Panc1 (cell line): ENCODE results near the gene CD177. TPM values are rescaled to one million over a fixed set of nuclear protein-coding genes. Genes with fewer than 3 reads are reported as not detected.
"Not testable (repeated sequence)": the region's sequence is repeated elsewhere in the genome, so short reads cannot be mapped to it uniquely, and the experiment has no call there.

ENCODE experiments used
- ATAC-seq: fragments of 200-7000 bp; cut with Tn5 transposase; 2 replicates; pipeline ENCODE4 v1.9.1; 2020; ENCODE audit warnings: mild to moderate bottlenecking, moderate library complexity
- BruUV-seq: library from RNA; stranded (reverse); fragments of 400-500 nt; replicated peaks from 2 replicates; lab custom pipeline; 2021; lab: Mats Ljungman, UMichigan
- CTCF ChIA-PET: fragments of 300-600 bp; sonication (Branson Sonifier 250); formaldehyde crosslinking; loops from one replicate; lab custom pipeline; 2022; ENCODE audit warnings: antibody characterized with exemption; lab: Charles Lee
- POLR2A ChIA-PET: fragments of 300-600 bp; sonication (Branson Sonifier 250); formaldehyde crosslinking; loops from one replicate; lab custom pipeline; 2022; ENCODE audit warnings: antibody characterized with exemption; lab: Charles Lee
- DNase-seq: peaks from one replicate; pipeline ENCODE4 v3.0.0-alpha.2; 2010; ENCODE audit warnings: low read depth, low spot score
- H3K27ac ChIP-seq: 2 replicates; pipeline ENCODE4 v1.5.1; 2011; ENCODE audit warnings: mild to moderate bottlenecking, low read length, inconsistent platforms
- H3K27me3 ChIP-seq: fragments of 200-500 bp; sonication (Bioruptor generic); 2 replicates; pipeline ENCODE4 v1.6.0; 2014; ENCODE audit warnings: low read length, inconsistent platforms; ENCODE audit not compliant: control insufficient read depth, insufficient read depth
- H3K36me3 ChIP-seq: fragments of 200-500 bp; sonication (Bioruptor generic); 2 replicates; pipeline ENCODE4 v1.5.1; 2014; ENCODE audit warnings: inconsistent platforms, mild to moderate bottlenecking, low read length, moderate library complexity; ENCODE audit not compliant: control insufficient read depth, insufficient read depth
- H3K4me1 ChIP-seq: 2 replicates; pipeline ENCODE4 v1.5.1; 2011; ENCODE audit warnings: inconsistent platforms, mild to moderate bottlenecking, low read length, moderate library complexity; ENCODE audit not compliant: control insufficient read depth, insufficient read depth
- H3K4me3 ChIP-seq, 2 experiments: 2 replicates each; pipeline ENCODE4 v1.5.1; 2011 to 2012; ENCODE audit warnings: low read depth in 2 of 2, low read length in 2 of 2, mild to moderate bottlenecking in 2 of 2, inconsistent platforms in 1 of 2, moderate library complexity in 1 of 2
- H3K9me3 ChIP-seq: fragments of 200-500 bp; sonication (Bioruptor generic); 2 replicates; pipeline ENCODE4 v1.5.1; 2014; ENCODE audit warnings: low read depth, mild to moderate bottlenecking, inconsistent platforms, low read length, moderate library complexity; ENCODE audit not compliant: control insufficient read depth, insufficient read depth
- POLR2AphosphoS5 ChIP-seq: IDR thresholded peaks from 2 replicates; pipeline ENCODE4 v1.6.1; 2012; ENCODE audit warnings: mild to moderate bottlenecking, low read depth, low read length, moderate library complexity
- SIN3A ChIP-seq: IDR thresholded peaks from 2 replicates; pipeline ENCODE4 v1.6.1; 2012; ENCODE audit warnings: low read depth, mild to moderate bottlenecking, low read length, moderate library complexity, borderline replicate concordance; ENCODE audit not compliant: insufficient read depth
- TCF7L2 ChIP-seq: IDR thresholded peaks from 2 replicates; pipeline ENCODE4 v1.6.1; 2011; ENCODE audit warnings: mild to moderate bottlenecking, low read depth, low read length, inconsistent platforms
- in situ Hi-C: cut with HindIII; loops from 2 replicates; pipeline ENCODE4 v1.10.0; 2016; ENCODE audit warnings: low sequenced_read_pairs, low pct_unique_long_range_greater_than_20kb
- intact Hi-C: fragments of 100-400 bp; cut with micrococcal nuclease; formaldehyde crosslinking; loops from one replicate; pipeline ENCODE4 v1.10.0; 2022; ENCODE audit not compliant: unreplicated experiment
- total RNA-seq: library from RNA; stranded (reverse); gene quantifications from one replicate; pipeline ENCODE4 v1.2.1, GENCODE V29; 2021; ENCODE audit not compliant: unreplicated experiment
- TF ChIP-seq, protein P1 (sequence below), 2 experiments: IDR thresholded peaks; 2 replicates each; pipeline ENCODE4 v1.6.1; 2011 to 2012; ENCODE audit warnings: low read depth in 2 of 2, control low read depth in 1 of 2, low read length in 1 of 2, mild to moderate bottlenecking in 1 of 2, moderate library complexity in 1 of 2; ENCODE audit not compliant: insufficient read depth in 1 of 2
- TF ChIP-seq, protein P2 (sequence below): fragments of 450-650 bp; IDR thresholded peaks from 2 replicates; pipeline ENCODE4 v1.5.1; 2017; ENCODE audit warnings: mild to moderate bottlenecking

Gene CD177
- total RNA-seq, 1 experiment from 2014 or later: 0.28 TPM

DNA sequence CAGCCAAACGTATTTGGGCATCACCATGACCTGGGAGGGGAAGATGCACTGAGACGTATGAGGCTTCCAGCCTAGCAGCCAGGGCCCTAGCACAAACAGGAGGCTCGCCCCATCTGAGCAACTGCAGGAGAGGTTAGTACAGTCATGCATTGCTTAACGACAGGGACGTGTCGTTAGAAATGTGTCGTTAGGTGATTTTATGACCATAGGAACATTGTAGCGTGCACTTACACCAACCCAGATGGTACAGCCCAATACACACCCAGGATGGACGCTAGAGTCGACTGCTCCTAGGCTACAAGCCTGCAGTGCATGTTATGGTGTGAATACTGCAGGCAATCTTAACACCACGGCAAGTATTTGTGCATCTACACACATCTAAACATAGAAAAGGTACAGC is 9.3 kb downstream of the CD177 start:
- ATAC-seq (no peak), DNase-seq (no peak)
- ChIA-PET POLR2A (no interaction called here), CTCF (no interaction called here)
- BruUV-seq: no TSS peak
- H3K9me3 ChIP-seq: no peaks in the 10 kb centered on the region
- no peak overlapping the region for H3K4me3 ChIP-seq
- H3K27me3 ChIP-seq: no peaks in the 10 kb centered on the region
- in situ Hi-C loops (no loop called here), intact Hi-C loops (no loop called here)
- no peaks in the 10 kb centered on the region for H3K36me3 ChIP-seq
- H3K27ac ChIP-seq: no peak overlapping the region
- H3K4me1 ChIP-seq: no peaks in the 10 kb centered on the region
- TF ChIP-seq TCF7L2 (no peak), SIN3A (no peak), POLR2AphosphoS5 (no peak)
- TF ChIP-seq, protein P1, sequence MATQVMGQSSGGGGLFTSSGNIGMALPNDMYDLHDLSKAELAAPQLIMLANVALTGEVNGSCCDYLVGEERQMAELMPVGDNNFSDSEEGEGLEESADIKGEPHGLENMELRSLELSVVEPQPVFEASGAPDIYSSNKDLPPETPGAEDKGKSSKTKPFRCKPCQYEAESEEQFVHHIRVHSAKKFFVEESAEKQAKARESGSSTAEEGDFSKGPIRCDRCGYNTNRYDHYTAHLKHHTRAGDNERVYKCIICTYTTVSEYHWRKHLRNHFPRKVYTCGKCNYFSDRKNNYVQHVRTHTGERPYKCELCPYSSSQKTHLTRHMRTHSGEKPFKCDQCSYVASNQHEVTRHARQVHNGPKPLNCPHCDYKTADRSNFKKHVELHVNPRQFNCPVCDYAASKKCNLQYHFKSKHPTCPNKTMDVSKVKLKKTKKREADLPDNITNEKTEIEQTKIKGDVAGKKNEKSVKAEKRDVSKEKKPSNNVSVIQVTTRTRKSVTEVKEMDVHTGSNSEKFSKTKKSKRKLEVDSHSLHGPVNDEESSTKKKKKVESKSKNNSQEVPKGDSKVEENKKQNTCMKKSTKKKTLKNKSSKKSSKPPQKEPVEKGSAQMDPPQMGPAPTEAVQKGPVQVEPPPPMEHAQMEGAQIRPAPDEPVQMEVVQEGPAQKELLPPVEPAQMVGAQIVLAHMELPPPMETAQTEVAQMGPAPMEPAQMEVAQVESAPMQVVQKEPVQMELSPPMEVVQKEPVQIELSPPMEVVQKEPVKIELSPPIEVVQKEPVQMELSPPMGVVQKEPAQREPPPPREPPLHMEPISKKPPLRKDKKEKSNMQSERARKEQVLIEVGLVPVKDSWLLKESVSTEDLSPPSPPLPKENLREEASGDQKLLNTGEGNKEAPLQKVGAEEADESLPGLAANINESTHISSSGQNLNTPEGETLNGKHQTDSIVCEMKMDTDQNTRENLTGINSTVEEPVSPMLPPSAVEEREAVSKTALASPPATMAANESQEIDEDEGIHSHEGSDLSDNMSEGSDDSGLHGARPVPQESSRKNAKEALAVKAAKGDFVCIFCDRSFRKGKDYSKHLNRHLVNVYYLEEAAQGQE (IDR thresholded peaks at IDR 0.05; ENCODE audit: insufficient read depth in 1 of 2, low read depth in 2 of 2, low read length in 1 of 2): no peak
- TF ChIP-seq, protein P2, sequence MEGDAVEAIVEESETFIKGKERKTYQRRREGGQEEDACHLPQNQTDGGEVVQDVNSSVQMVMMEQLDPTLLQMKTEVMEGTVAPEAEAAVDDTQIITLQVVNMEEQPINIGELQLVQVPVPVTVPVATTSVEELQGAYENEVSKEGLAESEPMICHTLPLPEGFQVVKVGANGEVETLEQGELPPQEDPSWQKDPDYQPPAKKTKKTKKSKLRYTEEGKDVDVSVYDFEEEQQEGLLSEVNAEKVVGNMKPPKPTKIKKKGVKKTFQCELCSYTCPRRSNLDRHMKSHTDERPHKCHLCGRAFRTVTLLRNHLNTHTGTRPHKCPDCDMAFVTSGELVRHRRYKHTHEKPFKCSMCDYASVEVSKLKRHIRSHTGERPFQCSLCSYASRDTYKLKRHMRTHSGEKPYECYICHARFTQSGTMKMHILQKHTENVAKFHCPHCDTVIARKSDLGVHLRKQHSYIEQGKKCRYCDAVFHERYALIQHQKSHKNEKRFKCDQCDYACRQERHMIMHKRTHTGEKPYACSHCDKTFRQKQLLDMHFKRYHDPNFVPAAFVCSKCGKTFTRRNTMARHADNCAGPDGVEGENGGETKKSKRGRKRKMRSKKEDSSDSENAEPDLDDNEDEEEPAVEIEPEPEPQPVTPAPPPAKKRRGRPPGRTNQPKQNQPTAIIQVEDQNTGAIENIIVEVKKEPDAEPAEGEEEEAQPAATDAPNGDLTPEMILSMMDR: no peak

DNA sequence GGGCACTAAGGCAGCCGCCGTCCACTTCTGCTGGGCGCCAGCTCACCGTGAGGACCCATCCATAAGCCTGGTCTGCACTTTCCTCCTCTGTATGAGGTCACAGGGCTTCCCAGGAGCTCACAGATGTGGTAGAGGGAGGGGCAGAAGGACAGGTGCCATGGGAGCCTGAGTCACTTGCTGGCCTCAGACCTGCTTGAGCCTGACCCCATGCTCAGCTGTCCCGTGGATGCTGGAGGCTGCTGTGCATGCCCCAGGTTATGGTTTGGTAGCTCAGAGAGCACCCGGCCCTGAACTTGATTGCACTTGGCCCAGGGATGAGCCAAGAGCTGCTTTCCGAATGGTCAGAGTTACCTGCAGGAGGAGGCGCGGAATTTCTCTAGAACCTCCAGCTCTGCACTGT is 12.2 kb downstream of the CD177 start:
- CTCF ChIA-PET: not testable (repeated sequence)

DNA sequence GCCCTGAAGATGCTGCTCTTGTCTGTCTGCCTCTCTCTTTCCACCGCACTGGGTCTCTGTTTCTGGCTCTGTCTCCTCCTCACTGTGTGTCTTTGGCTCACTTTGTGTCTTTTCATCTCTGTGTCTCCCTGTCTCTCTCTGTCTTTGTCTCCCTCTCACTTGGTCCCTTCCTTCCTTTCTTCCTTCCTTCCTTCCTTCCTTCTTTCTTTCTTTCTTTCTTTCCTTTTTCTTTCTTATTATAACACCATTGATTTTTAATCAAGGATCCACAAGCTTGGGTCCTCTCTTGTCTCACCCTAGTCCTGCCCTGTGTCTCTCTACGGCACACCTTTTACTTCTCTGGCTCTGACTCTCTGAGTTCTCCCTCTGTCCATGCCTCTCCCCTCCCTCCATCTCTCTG is 14.3 kb downstream of the CD177 start:
- TF ChIP-seq TCF7L2 (no peak), SIN3A (no peak), POLR2AphosphoS5 (no peak)
- TF ChIP-seq, protein P1 (IDR thresholded peaks at IDR 0.05; ENCODE audit: insufficient read depth in 1 of 2, low read depth in 2 of 2, low read length in 1 of 2): no peak
- Histone ChIP-seq H3K36me3 (no peaks in the 10 kb centered on the region), H3K27me3 (peaks cover 2% of the 10 kb centered on the region; the same call in 1 of the 2 replicates), H3K4me3 (no peak overlapping the region), H3K4me1 (no peaks in the 10 kb centered on the region), H3K27ac (no peak overlapping the region), H3K9me3 (no peaks in the 10 kb centered on the region)
- in situ Hi-C loops: no loop called here
- no TSS peak for BruUV-seq
- intact Hi-C loops: no loop called here
- DNase-seq (no peak), ATAC-seq (no peak)
- POLR2A ChIA-PET: no interaction called here
- CTCF ChIA-PET: no interaction called here

More for the DNA sequence above, 12.2 kb downstream of the CD177 start:
- intact Hi-C loops, H3K36me3 ChIP-seq, BruUV-seq, POLR2A ChIA-PET, H3K4me1 ChIP-seq, H3K27ac ChIP-seq, ATAC-seq, in situ Hi-C loops, H3K9me3 ChIP-seq, H3K27me3 ChIP-seq, H3K4me3 ChIP-seq, DNase-seq: not testable (repeated sequence)

DNA sequence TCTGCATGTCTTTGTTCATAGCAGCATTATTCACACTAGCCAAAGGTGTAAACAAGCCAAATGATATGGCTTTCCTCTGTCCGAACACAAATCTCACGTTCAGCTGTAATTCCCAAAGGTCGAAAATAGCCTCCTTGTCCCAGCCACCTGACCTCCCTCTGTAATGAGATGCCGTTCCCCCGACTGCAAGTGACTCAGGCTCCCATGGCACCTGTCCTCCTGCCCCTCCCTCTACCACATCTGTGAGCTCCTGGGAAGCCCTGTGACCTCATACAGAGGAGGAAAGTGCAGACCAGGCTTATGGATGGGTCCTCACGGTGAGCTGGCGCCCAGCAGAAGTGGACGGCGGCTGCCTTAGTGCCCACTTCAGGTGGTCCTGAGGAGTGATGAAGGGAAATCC is 15.4 kb downstream of the CD177 start:
- POLR2A ChIA-PET, CTCF ChIA-PET: not testable (repeated sequence)

More for the DNA sequence above, 15.4 kb downstream of the CD177 start:
- ATAC-seq, H3K27me3 ChIP-seq, H3K27ac ChIP-seq, H3K4me1 ChIP-seq, BruUV-seq, H3K4me3 ChIP-seq, DNase-seq, H3K9me3 ChIP-seq, in situ Hi-C loops, H3K36me3 ChIP-seq, intact Hi-C loops: not testable (repeated sequence)
